Measurements from ENCODE around the gene NOX1.

GRCh38 chrX:100880368-100880767 lies 6.2 kb upstream of the NOX1 start:
- TF ChIP-seq TAF1 (IDR thresholded peaks at IDR 0.05; ENCODE audit: borderline replicate concordance, low read depth, low read length) = no peak
- no peak for TF ChIP-seq POLR2AphosphoS5 (IDR thresholded peaks at IDR 0.05; ENCODE audit: low read depth, low read length)
- TF ChIP-seq POLR2A (IDR thresholded peaks at IDR 0.05; ENCODE audit: low read depth, low read length) = no peak
